Measurements from ENCODE around the gene FKBP5.
"Not testable (repeated sequence)": the region's sequence is repeated elsewhere in the genome, so short reads cannot be mapped to it uniquely, and the experiment has no call there.

FKBP5 gene

GRCh38 chr6:35688605-35689322 lies at the start of gene FKBP5:
TSS of gene FKBP5 (minus strand) at chr6:35688915. CDS start at chr6:35642824, 46,091 bp downstream.
- peak; percentile 88 to 90 for DNase-seq

GRCh38 chr6:35737413-35738211 lies 48.9 kb upstream of the FKBP5 start:
- peak in 1 of 2 donors; percentile 77 for DNase-seq

DNA sequence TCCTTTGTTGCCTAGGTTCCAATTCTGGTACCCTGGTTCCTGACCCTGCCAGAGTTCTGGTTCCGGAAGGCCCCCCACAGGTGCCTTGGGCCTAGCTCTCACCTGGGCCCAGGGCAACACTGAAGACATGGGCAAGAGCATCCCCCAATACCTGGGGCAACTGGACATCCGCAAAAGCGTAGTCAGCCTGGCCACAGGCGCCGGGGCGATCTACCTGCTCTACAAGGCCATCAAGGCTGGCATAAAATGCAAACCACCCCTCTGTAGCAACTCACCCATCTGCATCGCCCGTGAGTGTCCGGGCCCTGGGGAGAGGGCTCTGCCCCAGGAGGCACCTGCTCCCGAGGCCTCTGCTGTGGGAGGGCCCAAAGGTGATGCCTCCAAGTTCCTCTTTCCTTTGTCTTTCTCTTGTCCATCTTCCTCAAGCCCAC lies 48.3 kb upstream of the FKBP5 start, which contains the start of gene ARMC12:
Gene ARMC12, plus strand, starts transcription at position 51 of the 431 bp plus-strand sequence. Its CDS starts 77 bp downstream, at position 128.
- DNase-seq, result no peak

DNA sequence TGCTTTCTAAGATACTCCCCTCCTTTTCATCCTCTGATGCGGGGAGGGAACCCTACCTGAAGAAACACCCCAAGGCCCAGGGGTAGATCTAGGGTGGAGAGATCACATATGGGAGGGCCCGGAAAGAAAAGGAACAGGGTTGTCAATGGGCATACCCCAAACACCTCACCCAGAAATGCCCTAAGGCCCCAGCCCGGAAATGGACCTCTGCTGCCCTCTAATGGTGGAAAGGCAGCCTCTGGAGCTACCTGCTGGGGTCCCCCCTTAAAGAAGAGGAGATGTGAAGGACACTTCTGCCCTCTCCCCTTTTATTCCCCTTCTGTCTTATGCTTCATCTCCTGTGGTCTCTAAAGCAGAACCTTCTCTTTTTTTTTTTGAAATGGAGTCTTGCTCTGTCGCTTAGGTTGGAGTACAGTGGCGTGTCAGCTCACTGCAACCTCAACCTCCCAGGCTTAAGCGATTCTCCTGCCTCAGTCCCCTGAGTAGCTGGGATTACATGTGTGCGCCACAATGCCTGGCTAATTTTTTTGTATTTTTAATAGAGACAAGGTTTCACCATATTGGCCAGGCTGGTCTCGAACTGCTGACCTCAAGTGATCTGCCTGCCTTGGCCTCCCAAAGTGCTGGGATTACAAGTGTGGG lies 47.7 kb upstream of the FKBP5 start:
- peak; percentile 83 to 89 for DNase-seq

- DNase-seq, result no peak
These were observed 46.7 kb upstream of the FKBP5 start for GRCh38 chr6:35735452-35735851.

DNA sequence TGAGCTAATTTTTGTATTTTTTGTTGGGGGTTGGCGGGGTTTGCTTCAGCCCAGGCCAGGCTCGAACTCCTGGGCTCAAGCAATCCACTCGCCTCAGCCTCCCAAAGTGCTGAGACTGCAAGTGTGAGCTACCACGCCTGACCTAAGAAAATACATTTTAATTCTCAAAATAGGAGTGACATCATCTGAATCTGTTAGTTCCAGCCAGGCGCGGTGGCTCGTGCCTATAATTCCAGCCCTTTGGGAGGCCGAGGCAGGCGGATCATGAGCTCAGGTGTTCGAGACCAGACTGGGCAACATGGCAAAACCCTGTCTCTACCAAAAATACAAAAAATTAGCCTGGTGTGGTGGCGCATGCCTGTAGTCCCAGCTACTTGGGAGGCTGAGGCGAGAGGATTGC lies 45.6 kb upstream of the FKBP5 start:
- DNase-seq, result not testable (repeated sequence)

- no peak for DNase-seq
These were observed 44.9 kb upstream of the FKBP5 start for GRCh38 chr6:35733633-35734032.

DNA sequence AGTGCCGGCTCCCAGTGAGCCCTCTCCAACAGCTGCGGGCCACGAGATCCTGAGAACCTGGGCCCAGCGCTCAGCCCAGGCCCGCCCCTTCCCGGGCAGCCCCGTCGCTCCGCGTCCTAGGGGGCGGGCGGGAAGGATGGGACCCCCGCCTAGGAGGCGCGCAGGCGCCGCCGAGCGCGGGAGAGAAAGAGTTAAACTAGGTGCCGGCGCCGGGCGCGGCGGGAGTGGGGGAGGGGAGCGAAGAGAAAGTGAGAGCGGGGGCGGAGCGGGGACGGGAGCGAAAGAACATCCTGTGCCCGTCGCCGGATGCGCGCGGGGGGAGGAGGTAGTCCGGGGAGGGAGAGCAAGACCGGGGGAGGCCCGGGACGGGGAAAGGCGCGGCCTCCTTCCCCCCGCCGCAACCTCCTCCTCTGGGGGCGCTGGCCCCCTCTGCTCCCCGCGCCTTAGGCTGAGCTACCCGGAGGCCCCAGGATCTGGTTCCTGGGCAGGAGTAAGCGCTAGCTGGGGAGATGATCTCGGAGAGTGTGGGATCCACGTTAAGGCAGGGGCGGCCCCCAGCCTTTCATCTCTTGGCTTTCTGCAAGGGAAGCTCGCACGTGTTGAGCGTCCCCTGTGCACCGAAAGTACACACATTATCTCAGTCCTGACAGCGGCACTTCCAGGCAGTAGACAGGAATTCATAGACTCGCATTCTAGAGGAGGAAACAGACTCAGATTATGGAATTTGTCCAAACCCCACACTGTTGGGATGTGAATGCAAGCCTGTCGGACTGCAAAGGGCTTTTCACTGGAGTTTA lies 43.2 kb upstream of the FKBP5 start:
- peak; percentile 91 to 92 for DNase-seq

DNA sequence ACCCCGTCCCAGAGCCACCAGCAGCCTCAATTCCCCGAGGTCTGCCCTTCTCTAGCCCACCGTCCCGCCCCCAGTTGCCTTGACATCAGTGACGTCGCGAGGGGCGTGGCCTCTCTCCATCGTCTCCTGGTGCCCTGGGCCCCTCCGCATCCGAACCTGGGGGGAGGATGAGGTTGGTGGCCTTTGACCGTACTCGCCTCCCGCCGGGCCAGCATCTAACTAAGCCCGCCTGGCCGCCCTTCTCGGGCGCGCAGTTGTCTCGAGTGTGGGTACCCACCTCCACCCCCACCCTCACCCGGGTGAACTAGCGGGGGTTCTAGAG lies 42.7 kb upstream of the FKBP5 start:
- DNase-seq, result peak; percentile 92 to 93

DNA sequence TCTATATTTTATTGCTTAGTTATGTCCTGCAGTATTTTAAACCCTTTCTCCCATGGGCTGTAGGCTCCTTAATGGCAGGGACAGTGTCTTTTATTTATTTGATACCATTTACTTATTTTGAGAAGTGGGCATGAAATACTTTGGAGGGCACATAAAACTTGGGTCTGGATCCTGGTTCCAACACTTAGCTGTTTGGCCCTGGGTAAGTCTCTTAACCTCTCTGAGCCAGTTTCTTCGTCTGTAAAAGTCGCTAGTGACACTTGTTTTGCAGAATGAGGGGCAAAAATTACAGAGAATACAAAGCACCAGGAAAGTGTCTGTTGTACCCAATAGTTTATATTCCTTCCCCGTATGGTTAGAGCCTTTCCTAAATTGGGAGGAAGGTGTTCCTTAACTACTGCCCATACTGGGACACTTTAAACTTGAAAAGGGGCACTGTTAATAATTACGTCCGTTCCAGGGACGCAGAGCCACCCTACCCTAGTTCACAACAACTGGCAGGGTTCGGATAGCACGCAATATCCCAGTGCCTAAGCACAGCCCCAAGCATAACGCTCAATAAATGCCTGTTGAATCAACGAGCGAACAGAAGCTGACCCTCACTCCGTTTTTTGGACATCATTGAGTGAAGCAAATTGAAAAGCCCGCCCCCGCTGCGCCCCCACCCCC lies 42.2 kb upstream of the FKBP5 start:
- no peak for DNase-seq

GRCh38 chr6:35729722-35730121 lies 41.0 kb upstream of the FKBP5 start:
- DNase-seq, result no peak

DNA sequence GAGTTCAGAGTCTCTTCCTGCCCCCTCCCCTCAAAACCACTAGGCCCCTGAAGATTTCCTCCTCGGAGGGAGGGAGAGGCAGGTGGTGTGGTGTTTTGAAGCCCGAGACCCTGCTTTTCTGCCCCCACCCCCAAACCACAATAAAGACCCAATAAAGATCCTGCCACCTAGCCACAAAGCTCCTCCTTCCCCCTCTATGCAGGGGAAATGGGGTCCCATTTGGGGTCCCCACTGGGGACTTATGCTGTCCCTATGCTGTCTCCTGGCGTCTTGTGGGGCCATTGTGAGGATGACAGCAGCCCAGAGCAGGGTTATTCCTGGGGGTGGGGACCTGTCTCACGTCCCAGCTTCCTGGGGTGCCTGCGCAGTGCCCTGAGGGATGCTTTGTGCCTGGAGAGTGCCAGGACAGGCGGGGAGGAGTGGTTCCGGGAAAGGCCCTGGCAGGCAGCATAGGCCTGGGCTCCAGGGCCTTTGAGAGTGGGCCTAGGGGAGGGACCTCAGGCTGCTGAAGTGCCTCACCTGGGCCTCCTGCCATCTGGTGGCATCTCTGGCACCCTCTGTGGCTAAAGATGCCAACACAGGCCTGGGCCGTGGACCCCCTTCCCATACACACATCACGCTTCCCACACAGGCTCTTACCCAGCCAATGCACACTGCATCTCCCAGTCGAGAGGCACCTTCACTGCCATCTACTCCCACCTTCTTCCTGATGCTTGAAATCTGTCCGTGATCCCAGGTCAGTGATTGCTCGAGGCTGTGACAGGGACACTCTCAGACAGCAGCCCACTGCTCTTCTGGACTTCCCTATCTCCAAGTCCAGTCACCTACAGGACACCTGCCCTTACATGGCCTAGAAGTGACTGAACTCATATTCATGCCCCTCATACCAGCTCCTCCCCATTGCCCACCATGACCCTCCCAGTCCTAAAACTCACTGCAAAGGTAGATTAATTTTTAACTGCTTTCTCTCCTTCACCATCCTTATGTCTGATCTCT lies 40.3 kb upstream of the FKBP5 start:
- DNase-seq, result peak; percentile 46 to 47

- DNase-seq, result peak; percentile 90 to 91
These were observed 39.4 kb upstream of the FKBP5 start for GRCh38 chr6:35727935-35728682.

GRCh38 chr6:35727231-35727934 lies 38.7 kb upstream of the FKBP5 start:
- DNase-seq, result no peak

GRCh38 chr6:35725721-35726438 lies 37.2 kb upstream of the FKBP5 start:
- DNase-seq, result peak in 1 of 2 donors; percentile 37

DNA sequence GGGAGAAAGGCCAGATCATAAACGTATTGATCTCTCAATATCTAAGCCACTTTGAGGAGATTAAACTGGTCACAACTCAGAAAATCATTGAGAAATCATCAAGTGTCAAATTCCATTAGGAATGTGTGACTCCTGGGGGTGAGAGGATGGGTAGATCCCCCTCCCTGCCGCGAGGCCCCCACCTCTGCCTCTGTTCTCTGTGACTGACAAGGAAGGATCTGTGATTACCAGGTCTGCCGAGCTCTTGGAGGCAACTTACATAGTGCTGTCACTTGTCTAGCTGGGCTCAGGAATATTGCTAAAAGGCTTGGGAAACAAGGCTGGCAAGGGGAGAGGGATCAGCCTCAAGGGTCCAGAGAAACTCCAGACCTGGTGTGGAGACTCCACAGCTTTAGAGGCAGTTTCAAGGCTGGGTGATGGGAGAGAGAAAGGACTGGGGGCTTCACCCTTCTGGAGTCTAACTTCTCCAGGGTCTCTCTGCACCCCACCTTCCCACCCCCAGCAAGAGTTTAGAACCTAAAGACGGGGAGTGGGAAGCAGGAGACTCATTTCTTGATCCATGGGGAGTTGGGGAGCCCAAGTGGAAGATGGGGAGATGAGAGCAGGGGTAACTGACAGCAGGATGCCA lies 36.5 kb upstream of the FKBP5 start:
- DNase-seq, result no peak

GRCh38 chr6:35724471-35724870 lies 35.8 kb upstream of the FKBP5 start:
- no peak for DNase-seq

DNA sequence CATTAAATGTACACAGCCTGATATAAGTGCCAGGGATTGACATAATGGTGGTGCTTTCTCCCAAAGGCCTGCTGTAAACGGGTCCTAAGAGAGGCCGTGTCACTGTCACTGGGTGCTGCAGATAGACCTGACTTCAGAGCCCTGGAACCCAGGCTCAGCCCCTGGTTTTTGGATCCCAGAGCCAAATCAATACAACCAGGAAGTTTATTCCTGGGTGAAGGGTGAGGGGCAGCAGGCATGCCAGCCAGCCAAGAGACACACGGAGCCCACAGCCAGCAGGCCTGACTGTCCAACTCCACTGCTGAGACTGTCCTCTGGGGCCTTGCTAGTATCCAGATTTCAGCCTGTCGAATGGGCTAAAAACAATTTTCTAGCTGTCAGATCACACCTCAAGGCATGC lies 35.3 kb upstream of the FKBP5 start:
- no peak for DNase-seq
